ENCODE results near the gene SLC6A19. TPM values are rescaled to one million over a fixed set of nuclear protein-coding genes. Genes with fewer than 3 reads are reported as not detected.
A peak's percentile ranks its signal among the peaks of the same experiment; 100 is the strongest.
"Not testable (repeated sequence)": the region's sequence is repeated elsewhere in the genome, so short reads cannot be mapped to it uniquely, and the experiment has no call there.

The SLC6A19 gene
- not detected for total RNA-seq

- ATAC-seq, result no peak
Observed at GRCh38 chr5:1201327-1202025, at the start of gene SLC6A19. SLC6A19 (plus strand) TSS chr5:1201595; CDS start chr5:1201651, 56 bp downstream.

GRCh38 chr5:1152156-1152555, 49.2 kb upstream of the SLC6A19 start:
- ATAC-seq, result peak; percentile 46

- ATAC-seq, result no peak
Observed at GRCh38 chr5:1152771-1153282, 48.6 kb upstream of the SLC6A19 start.

- no peak for ATAC-seq
Observed at GRCh38 chr5:1153428-1153827, 48.0 kb upstream of the SLC6A19 start.

- ATAC-seq, result no peak
Observed at GRCh38 chr5:1155191-1156032, 46.0 kb upstream of the SLC6A19 start.

GRCh38 chr5:1156033-1156753, 45.2 kb upstream of the SLC6A19 start:
- no peak for ATAC-seq

- ATAC-seq, result no peak
Observed at GRCh38 chr5:1156754-1157460, 44.5 kb upstream of the SLC6A19 start.

- ATAC-seq, result not testable (repeated sequence)
Observed at GRCh38 chr5:1157461-1157986, 43.9 kb upstream of the SLC6A19 start.

- ATAC-seq, result no peak
Observed at GRCh38 chr5:1158647-1159340, 42.6 kb upstream of the SLC6A19 start.

GRCh38 chr5:1159341-1159675, 42.1 kb upstream of the SLC6A19 start:
- ATAC-seq, result no peak

- ATAC-seq, result no peak
Observed at GRCh38 chr5:1159774-1160406, 41.5 kb upstream of the SLC6A19 start.

GRCh38 chr5:1161108-1161832, 40.1 kb upstream of the SLC6A19 start:
- peak; percentile 90 for ATAC-seq

GRCh38 chr5:1161833-1162229, 39.6 kb upstream of the SLC6A19 start:
- ATAC-seq, result peak; percentile 49

- ATAC-seq, result no peak
Observed at GRCh38 chr5:1162276-1162675, 39.1 kb upstream of the SLC6A19 start.

- no peak for ATAC-seq
Observed at GRCh38 chr5:1162751-1163150, 38.6 kb upstream of the SLC6A19 start.

GRCh38 chr5:1163366-1163765, 38.0 kb upstream of the SLC6A19 start:
- no peak for ATAC-seq

- no peak for ATAC-seq
Observed at GRCh38 chr5:1163879-1164278, 37.5 kb upstream of the SLC6A19 start.

- ATAC-seq, result no peak
Observed at GRCh38 chr5:1164696-1165630, 36.4 kb upstream of the SLC6A19 start.

GRCh38 chr5:1165864-1166263, 35.5 kb upstream of the SLC6A19 start:
- ATAC-seq, result no peak
